PC-9 (cell line): ENCODE data around the gene ELMO2.

Source experiments
- EZH2 ChIP-seq: fragments of 200-600 bp; sonication (generic); IDR thresholded peaks from 2 replicates; pipeline ENCODE4 v1.8.0; 2017; ENCODE audit warnings: antibody characterized with exemption, low read depth
- TF ChIP-seq, protein P1 (sequence below): fragments of 200-600 bp; sonication (generic); conservative IDR thresholded peaks from 2 replicates; pipeline ENCODE4 v1.6.1; 2017; ENCODE audit warnings: mixed run types, antibody characterized with exemption, mild to moderate bottlenecking, moderate library complexity

DNA sequence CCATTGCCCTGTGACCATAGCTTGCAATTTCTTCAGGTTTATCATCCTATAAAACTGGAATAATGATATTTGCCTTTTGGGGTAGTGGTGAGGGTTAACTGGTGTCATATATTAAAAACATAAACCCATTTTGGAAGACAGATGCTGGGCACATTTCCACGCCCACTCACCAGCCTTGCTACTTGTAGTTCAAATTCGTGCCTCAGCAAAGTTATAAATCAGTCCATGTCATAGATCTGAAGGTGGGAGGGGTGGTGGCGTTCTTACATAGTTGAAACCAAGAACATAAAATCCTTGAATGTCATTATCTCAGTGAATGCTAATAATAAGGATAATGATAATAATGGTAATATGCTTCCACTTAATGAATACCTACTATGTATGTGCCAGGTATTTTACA, 9.4 kb upstream of the ELMO2 start:
- TF ChIP-seq, protein P1, sequence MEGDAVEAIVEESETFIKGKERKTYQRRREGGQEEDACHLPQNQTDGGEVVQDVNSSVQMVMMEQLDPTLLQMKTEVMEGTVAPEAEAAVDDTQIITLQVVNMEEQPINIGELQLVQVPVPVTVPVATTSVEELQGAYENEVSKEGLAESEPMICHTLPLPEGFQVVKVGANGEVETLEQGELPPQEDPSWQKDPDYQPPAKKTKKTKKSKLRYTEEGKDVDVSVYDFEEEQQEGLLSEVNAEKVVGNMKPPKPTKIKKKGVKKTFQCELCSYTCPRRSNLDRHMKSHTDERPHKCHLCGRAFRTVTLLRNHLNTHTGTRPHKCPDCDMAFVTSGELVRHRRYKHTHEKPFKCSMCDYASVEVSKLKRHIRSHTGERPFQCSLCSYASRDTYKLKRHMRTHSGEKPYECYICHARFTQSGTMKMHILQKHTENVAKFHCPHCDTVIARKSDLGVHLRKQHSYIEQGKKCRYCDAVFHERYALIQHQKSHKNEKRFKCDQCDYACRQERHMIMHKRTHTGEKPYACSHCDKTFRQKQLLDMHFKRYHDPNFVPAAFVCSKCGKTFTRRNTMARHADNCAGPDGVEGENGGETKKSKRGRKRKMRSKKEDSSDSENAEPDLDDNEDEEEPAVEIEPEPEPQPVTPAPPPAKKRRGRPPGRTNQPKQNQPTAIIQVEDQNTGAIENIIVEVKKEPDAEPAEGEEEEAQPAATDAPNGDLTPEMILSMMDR = no peak
- no peak for TF ChIP-seq EZH2
